Breast epithelium (tissue), 3 donors: ENCODE results near the gene MAGEB1.

ENCODE experiments used
- CTCF ChIP-seq, 3 donors: fragments of 450-650 bp; IDR thresholded peaks; one replicate each; pipeline ENCODE4 v1.5.1; 2016 to 2017; ENCODE audit warnings: antibody characterized with exemption in 3 of 3, mild to moderate bottlenecking in 3 of 3, moderate library complexity in 3 of 3
- POLR2A ChIP-seq: fragments of 450-650 bp; IDR thresholded peaks from one replicate; pipeline ENCODE4 v1.6.1; 2016; ENCODE audit warnings: antibody characterized with exemption, mild to moderate bottlenecking, moderate library complexity
- POLR2AphosphoS5 ChIP-seq, 3 donors: sonication (generic); formaldehyde crosslinking; IDR thresholded peaks; one replicate each; pipeline ENCODE4 v1.6.1; 2017; ENCODE audit warnings: antibody characterized with exemption in 3 of 3

GRCh38 chrX:30253257-30253656, 6.3 kb downstream of the MAGEB1 start:
- TF ChIP-seq POLR2A (no peak), CTCF (IDR thresholded peaks at IDR 0.05) (no peak), POLR2AphosphoS5 (IDR thresholded peaks at IDR 0.05) (no peak)
